ENCODE data around the gene SLC25A25.
"Not testable (repeated sequence)": the region's sequence is repeated elsewhere in the genome, so short reads cannot be mapped to it uniquely, and the experiment has no call there.

The SLC25A25 gene

GRCh38 chr9:128067645-128068385 is at the start of gene SLC25A25:
Gene SLC25A25, plus strand, starts transcription at chr9:128068232. Its CDS starts 88 bp downstream, at chr9:128068320.
- H3K36me3 ChIP-seq (ENCODE audit: insufficient read depth, low read length) = peaks cover 4% of the 10 kb centered on the region; the same call in 1 of the 2 replicates
- DNase-seq (ENCODE audit: low read depth, low spot score) = peak; percentile 91
- peak within 1 kb of the TSS; percentile 82 for H3K4me3 ChIP-seq
- no peaks in the 10 kb centered on the region for H3K9me3 ChIP-seq (ENCODE audit: low read depth, low read length)
- peak within 1 kb of the TSS; percentile 96 for H3K27ac ChIP-seq
- H3K9ac ChIP-seq (ENCODE audit: insufficient read length) = peak within 1 kb of the TSS; percentile 88
- peak; percentile 76 for TF ChIP-seq POLR2AphosphoS5 (IDR thresholded peaks at IDR 0.05; ENCODE audit: borderline replicate concordance, low read depth, low read length)
- TF ChIP-seq EZH2 (IDR thresholded peaks at IDR 0.05) = no peak

DNA sequence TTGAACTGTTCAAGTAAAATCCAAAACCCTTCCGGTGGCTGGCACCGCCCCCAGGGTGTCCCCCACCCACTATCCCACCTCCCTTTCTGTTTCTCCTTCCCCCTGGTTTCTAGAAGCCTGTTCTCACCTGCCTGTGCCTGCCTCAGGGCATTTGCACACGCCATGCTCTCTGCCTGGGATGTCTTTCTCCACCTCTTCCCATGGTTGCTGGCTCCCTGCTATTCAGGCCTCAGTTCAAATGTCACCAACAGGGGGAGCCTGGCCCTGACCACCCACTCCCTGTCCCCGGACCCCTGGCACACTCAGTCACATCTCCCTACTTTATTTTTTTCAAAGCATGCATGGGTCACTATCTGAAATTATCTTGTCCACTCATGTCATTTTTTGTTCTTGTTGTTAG is 47.3 kb upstream of the SLC25A25 start:
- H3K27ac ChIP-seq = no peak overlapping the region
- H3K4me3 ChIP-seq = no peak overlapping the region
- H3K9me3 ChIP-seq (ENCODE audit: low read depth, low read length) = no peaks in the 10 kb centered on the region
- no peaks in the 10 kb centered on the region for H3K36me3 ChIP-seq (ENCODE audit: insufficient read depth, low read length)
- no peak for DNase-seq (ENCODE audit: low read depth, low spot score)
- no peak for TF ChIP-seq FOXP2 (optimal IDR thresholded peaks at IDR 0.05; ENCODE audit: control extremely low read depth, extremely low read length, insufficient read depth)
- no peak for TF ChIP-seq EZH2 (IDR thresholded peaks at IDR 0.05)
- no peak for TF ChIP-seq POLR2AphosphoS5 (IDR thresholded peaks at IDR 0.05; ENCODE audit: borderline replicate concordance, low read depth, low read length)
- no peak overlapping the region for H3K9ac ChIP-seq (ENCODE audit: insufficient read length)

- no peaks in the 10 kb centered on the region for H3K36me3 ChIP-seq (ENCODE audit: insufficient read depth, low read length)
- no peak overlapping the region for H3K4me3 ChIP-seq
- H3K27ac ChIP-seq = no peak overlapping the region
- no peak overlapping the region for H3K9ac ChIP-seq (ENCODE audit: insufficient read length)
- no peak for DNase-seq (ENCODE audit: low read depth, low spot score)
- TF ChIP-seq FOXP2 (optimal IDR thresholded peaks at IDR 0.05; ENCODE audit: control extremely low read depth, extremely low read length, insufficient read depth) (no peak), EZH2 (IDR thresholded peaks at IDR 0.05) (no peak), POLR2AphosphoS5 (IDR thresholded peaks at IDR 0.05; ENCODE audit: borderline replicate concordance, low read depth, low read length) (no peak)
- no peaks in the 10 kb centered on the region for H3K9me3 ChIP-seq (ENCODE audit: low read depth, low read length)
These were observed 46.9 kb upstream of the SLC25A25 start for GRCh38 chr9:128021098-128021497.

GRCh38 chr9:128022886-128023285 is 45.1 kb upstream of the SLC25A25 start:
- Histone ChIP-seq H3K36me3 (ENCODE audit: insufficient read depth, low read length) (no peaks in the 10 kb centered on the region), H3K27ac (peak overlapping the region; percentile 61), H3K9me3 (ENCODE audit: low read depth, low read length) (no peaks in the 10 kb centered on the region), H3K4me3 (no peak overlapping the region), H3K9ac (ENCODE audit: insufficient read length) (no peak overlapping the region)
- TF ChIP-seq POLR2AphosphoS5 (IDR thresholded peaks at IDR 0.05; ENCODE audit: borderline replicate concordance, low read depth, low read length) = no peak
- no peak for TF ChIP-seq FOXP2 (optimal IDR thresholded peaks at IDR 0.05; ENCODE audit: control extremely low read depth, extremely low read length, insufficient read depth)
- no peak for TF ChIP-seq EZH2 (IDR thresholded peaks at IDR 0.05)
- DNase-seq (ENCODE audit: low read depth, low spot score) = no peak

DNA sequence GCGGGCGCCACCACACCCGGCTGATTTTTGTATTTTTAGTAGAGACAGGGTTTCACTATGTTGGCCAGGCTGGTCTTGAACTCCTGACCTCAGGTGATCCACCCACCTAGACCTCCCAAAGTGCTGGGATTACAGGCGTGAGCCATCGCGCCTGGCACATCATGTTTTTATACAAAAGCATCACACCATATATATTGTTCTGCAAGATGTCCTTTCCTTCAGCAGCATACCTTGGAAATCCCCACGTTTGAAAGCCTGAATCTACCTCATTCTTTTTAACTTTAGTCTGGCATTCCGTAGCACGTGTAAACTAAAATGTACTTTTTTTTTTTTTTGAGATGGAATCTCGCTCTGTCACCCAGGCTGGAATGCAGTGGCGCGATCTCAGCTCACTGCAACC is 44.4 kb upstream of the SLC25A25 start:
- H3K36me3 ChIP-seq (ENCODE audit: insufficient read depth, low read length); H3K4me3 ChIP-seq; H3K9me3 ChIP-seq (ENCODE audit: low read depth, low read length); H3K27ac ChIP-seq; DNase-seq (ENCODE audit: low read depth, low spot score); H3K9ac ChIP-seq (ENCODE audit: insufficient read length): not testable (repeated sequence)

DNA sequence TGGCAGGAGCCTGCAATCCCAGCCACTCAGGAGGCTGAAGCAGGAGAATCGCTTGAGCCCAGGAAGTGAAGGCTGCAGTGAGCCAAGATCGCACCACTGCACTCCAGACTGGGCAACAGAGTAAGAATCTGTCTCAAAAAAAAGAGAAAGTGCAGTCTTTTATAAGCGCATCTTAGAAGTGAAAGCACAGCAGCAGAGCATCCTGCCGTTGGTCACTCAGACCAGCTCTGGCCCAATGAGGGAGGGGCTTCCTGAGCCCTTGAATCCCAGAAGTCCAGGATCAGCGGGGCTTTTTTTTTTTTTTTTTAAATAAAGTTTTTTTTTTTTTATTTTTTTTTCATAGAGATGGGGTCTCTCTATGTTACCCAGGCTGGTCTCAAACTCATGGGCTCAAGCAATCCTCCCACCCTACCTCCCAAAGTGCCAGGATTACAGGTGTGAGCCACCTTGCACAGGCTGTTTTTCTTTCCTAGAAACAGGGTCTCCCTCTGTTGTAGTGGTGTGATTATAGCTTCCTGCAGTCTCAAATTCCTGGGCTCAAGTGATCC is 43.2 kb upstream of the SLC25A25 start:
- Histone ChIP-seq H3K27ac (no peak overlapping the region), H3K9me3 (ENCODE audit: low read depth, low read length) (no peaks in the 10 kb centered on the region), H3K9ac (ENCODE audit: insufficient read length) (no peak overlapping the region), H3K36me3 (ENCODE audit: insufficient read depth, low read length) (no peaks in the 10 kb centered on the region), H3K4me3 (no peak overlapping the region)
- no peak for TF ChIP-seq POLR2AphosphoS5 (IDR thresholded peaks at IDR 0.05; ENCODE audit: borderline replicate concordance, low read depth, low read length)
- no peak for TF ChIP-seq FOXP2 (optimal IDR thresholded peaks at IDR 0.05; ENCODE audit: control extremely low read depth, extremely low read length, insufficient read depth)
- no peak for TF ChIP-seq EZH2 (IDR thresholded peaks at IDR 0.05)
- no peak for DNase-seq (ENCODE audit: low read depth, low spot score)

GRCh38 chr9:128025736-128026135 is 42.3 kb upstream of the SLC25A25 start:
- no peaks in the 10 kb centered on the region for H3K36me3 ChIP-seq (ENCODE audit: insufficient read depth, low read length)
- DNase-seq (ENCODE audit: low read depth, low spot score) = no peak
- H3K27ac ChIP-seq = no peak overlapping the region
- no peaks in the 10 kb centered on the region for H3K9me3 ChIP-seq (ENCODE audit: low read depth, low read length)
- no peak overlapping the region for H3K4me3 ChIP-seq
- no peak overlapping the region for H3K9ac ChIP-seq (ENCODE audit: insufficient read length)
- TF ChIP-seq EZH2 (IDR thresholded peaks at IDR 0.05) = no peak
- no peak for TF ChIP-seq FOXP2 (optimal IDR thresholded peaks at IDR 0.05; ENCODE audit: control extremely low read depth, extremely low read length, insufficient read depth)
- no peak for TF ChIP-seq POLR2AphosphoS5 (IDR thresholded peaks at IDR 0.05; ENCODE audit: borderline replicate concordance, low read depth, low read length)

DNA sequence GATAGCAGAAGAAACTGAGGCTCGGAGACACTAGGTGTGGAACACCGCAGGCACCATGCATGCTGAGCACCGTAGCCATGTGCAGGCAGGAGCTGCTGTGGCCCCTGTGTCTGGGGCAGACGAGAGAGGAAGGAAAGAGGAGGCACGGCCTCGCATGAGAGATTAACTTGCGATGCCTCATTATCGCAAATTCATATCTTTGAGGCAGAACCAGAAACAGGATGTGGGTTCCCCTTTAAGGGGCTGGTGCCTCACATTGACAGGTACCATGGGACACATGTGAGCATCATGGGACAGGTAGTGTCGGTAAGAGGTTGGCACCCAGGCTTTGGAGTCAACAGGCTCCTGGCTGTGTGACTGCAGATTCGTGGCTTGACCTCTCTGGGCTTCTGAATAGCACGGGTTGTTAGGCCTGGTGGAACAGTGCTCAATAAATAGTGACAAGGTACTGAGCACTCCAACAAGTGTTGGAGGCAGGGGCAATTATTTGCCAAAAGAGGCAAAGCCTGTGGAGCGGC is 41.7 kb upstream of the SLC25A25 start:
- TF ChIP-seq POLR2AphosphoS5 (IDR thresholded peaks at IDR 0.05; ENCODE audit: borderline replicate concordance, low read depth, low read length) (no peak), EZH2 (IDR thresholded peaks at IDR 0.05) (no peak), FOXP2 (optimal IDR thresholded peaks at IDR 0.05; ENCODE audit: control extremely low read depth, extremely low read length, insufficient read depth) (no peak)
- no peaks in the 10 kb centered on the region for H3K36me3 ChIP-seq (ENCODE audit: insufficient read depth, low read length)
- H3K4me3 ChIP-seq = no peak overlapping the region
- H3K27ac ChIP-seq = peak overlapping the region; percentile 78; the same call in 1 of the 2 replicates
- H3K9ac ChIP-seq (ENCODE audit: insufficient read length) = no peak overlapping the region
- DNase-seq (ENCODE audit: low read depth, low spot score) = no peak
- no peaks in the 10 kb centered on the region for H3K9me3 ChIP-seq (ENCODE audit: low read depth, low read length)
